ENCODE results near the gene RIMBP2.

- TF ChIP-seq CTCF (conservative IDR thresholded peaks at IDR 0.05; ENCODE audit: low read depth in 2 of 2) (no peak), REST (IDR thresholded peaks at IDR 0.05; ENCODE audit: unreplicated experiment) (no peak), JUNB (IDR thresholded peaks at IDR 0.05; ENCODE audit: unreplicated experiment) (no peak), EZH2 (IDR thresholded peaks at IDR 0.05; ENCODE audit: low read depth, unreplicated experiment) (no peak)
Observed at GRCh38 chr12:130391186-130391585, 324.9 kb downstream of the RIMBP2 start.
